WI38 (cell line): ENCODE results near the gene LIPF.

Source experiments
- H3K4me3 ChIP-seq: 2 replicates; pipeline ENCODE4 v1.5.1; 2011; ENCODE audit warnings: low read depth, mild to moderate bottlenecking, control low read depth, low read length
- TF ChIP-seq, protein P1 (sequence below): IDR thresholded peaks from 2 replicates; pipeline ENCODE4 v1.5.1; 2012; ENCODE audit warnings: low read depth, mild to moderate bottlenecking, control low read depth, low read length

The LIPF gene

DNA sequence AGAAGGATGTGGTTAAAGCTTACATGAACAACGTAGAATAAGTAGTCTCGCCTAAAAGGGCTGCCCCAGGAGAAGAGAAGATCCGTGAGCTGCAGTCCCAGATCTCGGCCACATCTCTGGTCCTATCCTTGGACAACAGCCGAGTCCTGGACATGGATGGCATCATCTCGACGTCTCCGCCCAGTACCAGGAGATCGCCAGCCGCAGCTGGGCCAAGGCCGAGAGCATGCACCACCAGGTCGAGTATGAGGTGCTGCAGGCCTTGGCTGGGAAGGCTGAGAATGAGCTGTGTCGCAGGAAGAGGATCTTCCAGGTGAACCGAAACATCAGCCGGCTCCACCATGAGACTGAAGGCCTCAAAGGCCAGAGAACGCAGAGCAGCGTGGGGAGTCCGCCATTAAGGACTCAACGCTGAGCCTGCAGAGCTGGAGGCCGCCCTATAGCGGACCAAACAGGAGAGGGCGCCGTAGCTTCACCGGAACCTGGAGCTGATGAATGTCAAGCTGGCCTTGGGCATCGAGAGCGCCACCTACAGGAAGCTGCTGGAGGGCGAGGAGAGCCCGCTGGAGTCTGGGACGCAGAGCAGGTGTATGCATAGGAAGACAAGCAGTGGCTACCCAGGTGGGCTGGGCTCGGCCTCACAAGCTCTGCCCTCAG lies 64.0 kb downstream of the LIPF start:
- no peak overlapping the region for H3K4me3 ChIP-seq
- TF ChIP-seq, protein P1, sequence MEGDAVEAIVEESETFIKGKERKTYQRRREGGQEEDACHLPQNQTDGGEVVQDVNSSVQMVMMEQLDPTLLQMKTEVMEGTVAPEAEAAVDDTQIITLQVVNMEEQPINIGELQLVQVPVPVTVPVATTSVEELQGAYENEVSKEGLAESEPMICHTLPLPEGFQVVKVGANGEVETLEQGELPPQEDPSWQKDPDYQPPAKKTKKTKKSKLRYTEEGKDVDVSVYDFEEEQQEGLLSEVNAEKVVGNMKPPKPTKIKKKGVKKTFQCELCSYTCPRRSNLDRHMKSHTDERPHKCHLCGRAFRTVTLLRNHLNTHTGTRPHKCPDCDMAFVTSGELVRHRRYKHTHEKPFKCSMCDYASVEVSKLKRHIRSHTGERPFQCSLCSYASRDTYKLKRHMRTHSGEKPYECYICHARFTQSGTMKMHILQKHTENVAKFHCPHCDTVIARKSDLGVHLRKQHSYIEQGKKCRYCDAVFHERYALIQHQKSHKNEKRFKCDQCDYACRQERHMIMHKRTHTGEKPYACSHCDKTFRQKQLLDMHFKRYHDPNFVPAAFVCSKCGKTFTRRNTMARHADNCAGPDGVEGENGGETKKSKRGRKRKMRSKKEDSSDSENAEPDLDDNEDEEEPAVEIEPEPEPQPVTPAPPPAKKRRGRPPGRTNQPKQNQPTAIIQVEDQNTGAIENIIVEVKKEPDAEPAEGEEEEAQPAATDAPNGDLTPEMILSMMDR, result no peak
